A549 (cell line): ENCODE measurements around the gene ADAMTSL5. TPM values are rescaled to one million over a fixed set of nuclear protein-coding genes. Genes with fewer than 3 reads are reported as not detected.

ENCODE experiments used
- ATAC-seq, 2 experiments: fragments of 200-7000 bp in 1 of 2; fragments of >200 bp in 1 of 2; cut with Nextera tagmentation in 1 of 2; cut with Tn5 transposase in 1 of 2; 3 replicates each; pipeline versions ENCODE4 v1.8.0 to v1.9.1; 2018 to 2020; ENCODE audit warnings: mild to moderate bottlenecking in 1 of 2, moderate library complexity in 1 of 2
- CTCF ChIA-PET: fragments of 300-600 bp; sonication (Branson Sonifier 250); formaldehyde crosslinking; extraction: SDS; loops from one replicate; lab custom pipeline; 2021; ENCODE audit warnings: antibody characterized with exemption, inconsistent platforms; lab: Yijun Ruan, JAX
- POLR2A ChIA-PET: fragments of 350-600 bp; formaldehyde crosslinking; extraction: SDS; loops from one replicate; lab custom pipeline; 2021; ENCODE audit warnings: antibody characterized with exemption, inconsistent platforms; lab: Yijun Ruan, JAX
- DNase-seq, 2 experiments: peaks; one replicate each; pipeline versions ENCODE4 v3.0.0 to v3.0.0-alpha.2; 2011 to 2016; ENCODE audit warnings: low read depth in 1 of 2, low spot score in 1 of 2
- FAIRE-seq: peaks from 2 replicates; lab custom pipeline; 2011; peaks lifted over from hg19 to GRCh38; lab: Jason Lieb, UNC
- H3K27ac ChIP-seq, 2 experiments: fragments of >200 bp; sonication (Bioruptor Twin); formaldehyde crosslinking; 3 replicates each; pipeline ENCODE4 v1.5.1; 2016 to 2017
- H3K4me1 ChIP-seq: fragments of >200 bp; sonication (Bioruptor Twin); formaldehyde crosslinking; 3 replicates; pipeline ENCODE4 v1.6.1; 2016
- H3K4me2 ChIP-seq: fragments of >200 bp; sonication (Bioruptor Twin); formaldehyde crosslinking; 3 replicates; pipeline ENCODE4 v1.6.1; 2016
- H3K4me3 ChIP-seq: fragments of >200 bp; sonication (Bioruptor Twin); formaldehyde crosslinking; 3 replicates; pipeline ENCODE4 v1.5.1; 2016
- H3K9me3 ChIP-seq: fragments of >200 bp; sonication (Bioruptor Twin); formaldehyde crosslinking; 3 replicates; pipeline ENCODE4 v1.6.1; 2016
- BHLHE40 ChIP-seq: IDR thresholded peaks from 2 replicates; pipeline ENCODE4 v1.6.1; 2012; ENCODE audit warnings: low read depth, low read length, inconsistent platforms
- CBX2 ChIP-seq: fragments of 200-600 bp; sonication (generic); IDR thresholded peaks from 2 replicates; pipeline ENCODE4 v1.6.1; 2016; ENCODE audit warnings: low read depth, mild to moderate bottlenecking, borderline replicate concordance
- CBX8 ChIP-seq: fragments of 200-600 bp; sonication (generic); IDR thresholded peaks from 2 replicates; pipeline ENCODE4 v1.6.1; 2016
- EHF ChIP-seq: fragments of 250-450 bp; sonication (Bioruptor Pico); IDR thresholded peaks from 2 replicates; pipeline ENCODE4 v1.5.0; 2020; ENCODE audit warnings: mild to moderate bottlenecking
- EP300 ChIP-seq, 2 experiments: fragments of >200 bp; sonication (Bioruptor Twin); formaldehyde crosslinking; IDR thresholded peaks; 2 replicates in 1 of 2; 3 replicates in 1 of 2; pipeline ENCODE4 v1.6.1; 2016 to 2017
- HDAC2 ChIP-seq: fragments of 200-600 bp; sonication (generic); IDR thresholded peaks from 2 replicates; pipeline ENCODE4 v1.6.1; 2016
- KDM1A ChIP-seq: fragments of 200-600 bp; sonication (generic); IDR thresholded peaks from 2 replicates; pipeline ENCODE4 v1.6.1; 2016; ENCODE audit warnings: low read depth, mild to moderate bottlenecking
- KDM5A ChIP-seq: fragments of 200-600 bp; sonication (generic); IDR thresholded peaks from 2 replicates; pipeline ENCODE4 v1.6.1; 2016; ENCODE audit warnings: antibody characterized with exemption, mild to moderate bottlenecking
- MAFK ChIP-seq: fragments of 450-650 bp; IDR thresholded peaks from 2 replicates; pipeline ENCODE4 v1.6.1; 2014; ENCODE audit not compliant: partially characterized antibody
- MAZ ChIP-seq: fragments of 150-350 bp; IDR thresholded peaks from 2 replicates; pipeline ENCODE4 v1.6.1; 2014; ENCODE audit warnings: antibody characterized with exemption, low read depth, low read length, borderline replicate concordance
- POLR2AphosphoS2 ChIP-seq: conservative IDR thresholded peaks from 2 replicates; pipeline ENCODE4 v1.6.1; 2012; ENCODE audit warnings: low read length, improper control_type of control experiment, inconsistent platforms
- TP53 ChIP-seq: fragments of 250-450 bp; sonication (Bioruptor Pico); IDR thresholded peaks from 2 replicates; pipeline ENCODE4 v1.5.0; 2021; ENCODE audit warnings: mild to moderate bottlenecking, moderate library complexity
- ZC3H11A ChIP-seq: fragments of 450-650 bp; IDR thresholded peaks from 2 replicates; pipeline ENCODE4 v1.6.1; 2014; ENCODE audit warnings: antibody characterized with exemption, mild to moderate bottlenecking
- ZSCAN20 ChIP-seq: fragments of 250-450 bp; sonication (Bioruptor Pico); IDR thresholded peaks from 2 replicates; pipeline ENCODE4 v1.8.0; 2022; ENCODE audit warnings: mild to moderate bottlenecking, moderate library complexity
- WGBS: methylation state at CpG from one replicate; pipeline ENCODE4 v1.1.6; 2017; ENCODE audit errors: missing lambda C conversion rate; 5-methylcytosine and 5-hydroxymethylcytosine counted together
- polyA plus RNA-seq, 4 experiments: library from polyadenylated mRNA; depleted of rRNA in 3 of 4; stranded (reverse); fragments of >200 nt; fragmentation: RNase III in 1 of 4; extraction: RNeasy Plus Mini Kit Qiagen cat#74134 plus additional on column Dnase treatment in 1 of 4; gene quantifications; 2 replicates in 3 of 4; 3 replicates in 1 of 4; pipeline ENCODE4 v1.2.3, GENCODE V29; 2011 to 2017
- TF ChIP-seq, protein P1 (sequence below): fragments of 200-600 bp; sonication (generic); IDR thresholded peaks from 2 replicates; pipeline ENCODE4 v1.6.1; 2016; ENCODE audit warnings: antibody characterized with exemption, mild to moderate bottlenecking, moderate library complexity
- TF ChIP-seq, protein P2 (sequence below): fragments of >200 bp; sonication (Bioruptor Twin); formaldehyde crosslinking; IDR thresholded peaks from 2 replicates; pipeline ENCODE4 v1.6.1; 2016
- TF ChIP-seq, protein P3 (sequence below): fragments of >200 bp; sonication (Bioruptor Twin); formaldehyde crosslinking; IDR thresholded peaks from 3 replicates; pipeline ENCODE4 v1.6.1; 2016

ADAMTSL5 gene
- polyA plus RNA-seq, 2 of the 4 experiments (the other 2 are of a cell fraction), result 1.4 to 3.0 TPM

DNA sequence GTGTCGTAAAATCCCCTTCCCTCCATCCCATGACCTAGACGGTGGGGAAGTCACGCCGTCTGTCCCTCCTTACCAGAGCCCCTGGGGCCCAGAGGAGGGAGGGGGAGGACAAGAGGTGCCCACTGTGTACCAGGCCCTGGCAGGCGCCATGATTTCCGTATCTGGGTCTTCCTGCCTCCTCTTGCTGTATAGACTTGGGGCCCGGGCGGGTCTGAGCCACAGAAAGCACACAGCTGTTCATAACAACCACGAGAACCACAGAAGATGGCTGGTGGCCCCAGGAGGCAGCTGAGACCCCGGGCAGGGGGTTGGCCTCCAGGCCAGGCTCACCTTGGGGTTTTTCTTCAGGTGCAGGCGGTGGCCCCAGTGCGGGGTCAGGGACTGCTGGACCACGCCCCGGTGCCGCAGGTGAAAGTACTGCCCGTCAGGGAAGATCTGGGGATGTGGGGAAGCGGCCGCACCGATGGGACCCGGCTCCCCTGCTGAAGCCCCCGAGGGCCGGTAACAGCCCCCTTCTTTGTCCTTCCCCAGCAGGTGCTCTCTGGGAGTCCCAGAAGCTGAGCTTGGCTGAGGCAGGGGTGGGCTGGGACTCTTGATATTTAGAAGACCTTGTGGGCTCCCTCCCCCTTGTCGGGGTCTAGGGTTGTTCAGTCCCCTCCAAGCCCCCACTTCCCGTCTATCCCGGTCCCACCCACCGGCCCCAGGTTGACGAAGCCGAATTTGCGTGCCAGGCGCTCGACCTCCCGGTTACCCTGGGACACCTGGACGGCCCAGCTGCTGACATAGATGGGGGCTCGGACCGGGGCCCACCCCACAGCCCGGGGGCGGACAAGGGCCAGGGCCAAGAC, 23.1 kb downstream of the ADAMTSL5 start (continued):
- TF ChIP-seq KDM1A (no peak), EHF (CRISPR knock-in tag) (no peak)
- TF ChIP-seq, all 56 proteins: peak for 0

DNA sequence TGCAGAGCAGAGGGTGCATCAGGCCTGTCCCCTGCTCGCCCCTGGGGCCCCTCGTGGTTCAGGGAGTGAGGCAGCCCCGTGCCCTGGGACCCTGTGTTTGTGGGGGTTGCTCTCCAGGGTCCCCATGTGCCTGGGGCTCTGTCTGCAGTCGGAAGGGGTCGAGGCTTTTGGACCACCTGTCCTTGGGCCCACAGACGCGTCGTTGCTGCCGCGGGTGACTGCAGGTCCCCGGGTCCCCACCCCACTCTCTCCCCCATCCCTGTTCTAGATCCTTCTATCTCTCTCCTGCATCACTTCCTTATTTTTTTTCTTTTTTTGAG, 24.6 kb downstream of the ADAMTSL5 start:
- Histone ChIP-seq H3K27ac (no peak overlapping the region), H3K4me3 (no peak overlapping the region), H3K4me2 (no peak overlapping the region)
- WGBS, result 94% methylated on average over 6 of the region's 11 CpGs
- TF ChIP-seq POLR2AphosphoS2 (no peak), CBX2 (no peak), KDM1A (no peak)
- TF ChIP-seq, all 56 proteins: peak for 0
- no peak for DNase-seq
- POLR2A ChIA-PET, result no interaction called here
- no peak for ATAC-seq
- CTCF ChIA-PET, result no interaction called here
- peaks cover 18% of the 10 kb centered on the region; the same call in 2 of the 3 replicates for H3K4me1 ChIP-seq
- FAIRE-seq, result no peak
- no peaks in the 10 kb centered on the region for H3K9me3 ChIP-seq

DNA sequence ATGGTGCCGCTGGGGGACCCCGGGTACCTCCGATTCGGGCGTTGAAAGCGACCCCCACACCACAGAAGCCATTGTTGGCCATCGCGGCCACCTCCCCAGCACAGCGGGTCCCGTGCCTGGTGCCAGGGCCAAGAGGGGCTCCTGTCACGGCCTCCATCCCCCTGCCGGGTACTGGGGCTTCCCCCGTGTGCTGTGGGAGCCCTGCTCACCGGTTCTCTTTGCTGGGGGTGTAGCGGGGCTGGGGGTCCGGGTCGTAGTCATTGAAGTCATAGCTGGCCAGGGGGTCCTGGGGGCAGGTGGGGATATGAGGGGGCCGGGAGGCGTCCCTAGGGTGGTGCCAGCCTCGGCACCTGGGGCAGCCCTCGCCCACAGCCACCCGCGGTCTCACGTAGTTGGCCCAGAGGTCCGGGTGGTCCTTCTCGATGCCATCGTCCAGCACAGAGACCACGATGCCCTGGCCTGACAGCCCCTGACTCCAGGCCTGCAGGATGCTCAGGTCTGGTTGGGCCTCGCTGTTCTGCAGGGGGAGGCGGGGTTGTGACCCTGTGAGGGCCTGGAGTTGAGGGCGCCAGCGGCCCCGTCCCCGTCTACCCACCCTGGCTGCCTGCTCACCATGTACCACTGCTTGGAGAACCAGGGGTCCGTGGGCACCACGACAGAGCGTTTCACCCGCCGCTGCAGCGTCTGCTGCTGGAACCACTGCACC, 25.1 kb downstream of the ADAMTSL5 start:
- ChIA-PET CTCF (no interaction called here), POLR2A (no interaction called here)
- TF ChIP-seq ZSCAN20 (CRISPR knock-in tag) (no peak), MAZ (no peak), MAFK (no peak), EHF (CRISPR knock-in tag) (no peak), KDM5A (no peak), HDAC2 (no peak), ZC3H11A (no peak), BHLHE40 (no peak), TP53 (CRISPR knock-in tag) (no peak), CBX8 (no peak), EP300 (IDR thresholded peaks at IDR 0.05) (no peak)
- TF ChIP-seq, protein P1, sequence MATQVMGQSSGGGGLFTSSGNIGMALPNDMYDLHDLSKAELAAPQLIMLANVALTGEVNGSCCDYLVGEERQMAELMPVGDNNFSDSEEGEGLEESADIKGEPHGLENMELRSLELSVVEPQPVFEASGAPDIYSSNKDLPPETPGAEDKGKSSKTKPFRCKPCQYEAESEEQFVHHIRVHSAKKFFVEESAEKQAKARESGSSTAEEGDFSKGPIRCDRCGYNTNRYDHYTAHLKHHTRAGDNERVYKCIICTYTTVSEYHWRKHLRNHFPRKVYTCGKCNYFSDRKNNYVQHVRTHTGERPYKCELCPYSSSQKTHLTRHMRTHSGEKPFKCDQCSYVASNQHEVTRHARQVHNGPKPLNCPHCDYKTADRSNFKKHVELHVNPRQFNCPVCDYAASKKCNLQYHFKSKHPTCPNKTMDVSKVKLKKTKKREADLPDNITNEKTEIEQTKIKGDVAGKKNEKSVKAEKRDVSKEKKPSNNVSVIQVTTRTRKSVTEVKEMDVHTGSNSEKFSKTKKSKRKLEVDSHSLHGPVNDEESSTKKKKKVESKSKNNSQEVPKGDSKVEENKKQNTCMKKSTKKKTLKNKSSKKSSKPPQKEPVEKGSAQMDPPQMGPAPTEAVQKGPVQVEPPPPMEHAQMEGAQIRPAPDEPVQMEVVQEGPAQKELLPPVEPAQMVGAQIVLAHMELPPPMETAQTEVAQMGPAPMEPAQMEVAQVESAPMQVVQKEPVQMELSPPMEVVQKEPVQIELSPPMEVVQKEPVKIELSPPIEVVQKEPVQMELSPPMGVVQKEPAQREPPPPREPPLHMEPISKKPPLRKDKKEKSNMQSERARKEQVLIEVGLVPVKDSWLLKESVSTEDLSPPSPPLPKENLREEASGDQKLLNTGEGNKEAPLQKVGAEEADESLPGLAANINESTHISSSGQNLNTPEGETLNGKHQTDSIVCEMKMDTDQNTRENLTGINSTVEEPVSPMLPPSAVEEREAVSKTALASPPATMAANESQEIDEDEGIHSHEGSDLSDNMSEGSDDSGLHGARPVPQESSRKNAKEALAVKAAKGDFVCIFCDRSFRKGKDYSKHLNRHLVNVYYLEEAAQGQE, result no peak
- TF ChIP-seq, protein P2, sequence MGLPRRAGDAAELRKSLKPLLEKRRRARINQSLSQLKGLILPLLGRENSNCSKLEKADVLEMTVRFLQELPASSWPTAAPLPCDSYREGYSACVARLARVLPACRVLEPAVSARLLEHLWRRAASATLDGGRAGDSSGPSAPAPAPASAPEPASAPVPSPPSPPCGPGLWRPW, result no peak
- TF ChIP-seq, protein P3, sequence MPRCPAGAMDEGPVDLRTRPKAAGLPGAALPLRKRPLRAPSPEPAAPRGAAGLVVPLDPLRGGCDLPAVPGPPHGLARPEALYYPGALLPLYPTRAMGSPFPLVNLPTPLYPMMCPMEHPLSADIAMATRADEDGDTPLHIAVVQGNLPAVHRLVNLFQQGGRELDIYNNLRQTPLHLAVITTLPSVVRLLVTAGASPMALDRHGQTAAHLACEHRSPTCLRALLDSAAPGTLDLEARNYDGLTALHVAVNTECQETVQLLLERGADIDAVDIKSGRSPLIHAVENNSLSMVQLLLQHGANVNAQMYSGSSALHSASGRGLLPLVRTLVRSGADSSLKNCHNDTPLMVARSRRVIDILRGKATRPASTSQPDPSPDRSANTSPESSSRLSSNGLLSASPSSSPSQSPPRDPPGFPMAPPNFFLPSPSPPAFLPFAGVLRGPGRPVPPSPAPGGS, result no peak
- Histone ChIP-seq H3K9me3 (no peaks in the 10 kb centered on the region), H3K4me1 (peaks cover 18% of the 10 kb centered on the region; the same call in 2 of the 3 replicates), H3K4me2 (no peak overlapping the region), H3K4me3 (no peak overlapping the region), H3K27ac (no peak overlapping the region)
- 78% methylated on average over 9 of the region's 40 CpGs for WGBS
- DNase-seq (no peak), FAIRE-seq (no peak), ATAC-seq (no peak)
